ENCODE measurements around the gene NUBPL. TPM values are rescaled to one million over a fixed set of nuclear protein-coding genes. Genes with fewer than 3 reads are reported as not detected.
"Not testable (repeated sequence)": the region's sequence is repeated elsewhere in the genome, so short reads cannot be mapped to it uniquely, and the experiment has no call there.

NUBPL gene
- total RNA-seq, 1 donor from 2014 or later: 13.1 TPM

GRCh38 chr14:31718985-31719384 is 157.8 kb downstream of the NUBPL start:
- no peak for DNase-seq (ENCODE audit: extremely low read depth, low read depth, low spot score)

GRCh38 chr14:31726337-31726736 is 165.1 kb downstream of the NUBPL start:
- no peak for DNase-seq (ENCODE audit: extremely low read depth, low read depth, low spot score)

GRCh38 chr14:31727797-31728196 is 166.6 kb downstream of the NUBPL start:
- no peak for DNase-seq (ENCODE audit: extremely low read depth, low read depth, low spot score)

- DNase-seq (ENCODE audit: extremely low read depth, low read depth, low spot score): no peak
Measured at GRCh38 chr14:31740688-31741087, 179.5 kb downstream of the NUBPL start.

GRCh38 chr14:31745741-31746140 is 184.5 kb downstream of the NUBPL start:
- DNase-seq (ENCODE audit: extremely low read depth, low read depth, low spot score): no peak

GRCh38 chr14:31746326-31746725 is 185.1 kb downstream of the NUBPL start:
- DNase-seq (ENCODE audit: extremely low read depth, low read depth, low spot score): no peak

GRCh38 chr14:31749275-31749674 is 188.1 kb downstream of the NUBPL start:
- no peak for DNase-seq (ENCODE audit: extremely low read depth, low read depth, low spot score)

GRCh38 chr14:31751047-31751446 is 189.8 kb downstream of the NUBPL start:
- not testable (repeated sequence) for DNase-seq (ENCODE audit: extremely low read depth, low read depth, low spot score)

GRCh38 chr14:31752867-31753661 is 191.9 kb downstream of the NUBPL start:
- DNase-seq (ENCODE audit: extremely low read depth, low read depth, low spot score): no peak

- DNase-seq (ENCODE audit: extremely low read depth, low read depth, low spot score): no peak
Measured at GRCh38 chr14:31758941-31759340, 197.7 kb downstream of the NUBPL start.

- no peak for DNase-seq (ENCODE audit: extremely low read depth, low read depth, low spot score)
Measured at GRCh38 chr14:31760277-31760676, 199.1 kb downstream of the NUBPL start.

- no peak for DNase-seq (ENCODE audit: extremely low read depth, low read depth, low spot score)
Measured at GRCh38 chr14:31761325-31761724, 200.1 kb downstream of the NUBPL start.

GRCh38 chr14:31763041-31763440 is 201.8 kb downstream of the NUBPL start:
- DNase-seq (ENCODE audit: extremely low read depth, low read depth, low spot score): no peak

- no peak for DNase-seq (ENCODE audit: extremely low read depth, low read depth, low spot score)
Measured at GRCh38 chr14:31766315-31766892, 205.2 kb downstream of the NUBPL start.

- DNase-seq (ENCODE audit: extremely low read depth, low read depth, low spot score): no peak
Measured at GRCh38 chr14:31768355-31768754, 207.2 kb downstream of the NUBPL start.

GRCh38 chr14:31770271-31770670 is 209.1 kb downstream of the NUBPL start:
- no peak for DNase-seq (ENCODE audit: extremely low read depth, low read depth, low spot score)

GRCh38 chr14:31774567-31774966 is 213.4 kb downstream of the NUBPL start:
- DNase-seq (ENCODE audit: extremely low read depth, low read depth, low spot score): no peak

- no peak for DNase-seq (ENCODE audit: extremely low read depth, low read depth, low spot score)
Measured at GRCh38 chr14:31777312-31777711, 216.1 kb downstream of the NUBPL start.

- DNase-seq (ENCODE audit: extremely low read depth, low read depth, low spot score): no peak
Measured at GRCh38 chr14:31781578-31781977, 220.4 kb downstream of the NUBPL start.

GRCh38 chr14:31785574-31785973 is 224.4 kb downstream of the NUBPL start:
- no peak for DNase-seq (ENCODE audit: extremely low read depth, low read depth, low spot score)

GRCh38 chr14:31787377-31787776 is 226.2 kb downstream of the NUBPL start:
- no peak for DNase-seq (ENCODE audit: extremely low read depth, low read depth, low spot score)

GRCh38 chr14:31788340-31788739 is 227.1 kb downstream of the NUBPL start:
- DNase-seq (ENCODE audit: extremely low read depth, low read depth, low spot score): no peak
